ENCODE measurements around the gene ARHGAP26. TPM values are rescaled to one million over a fixed set of nuclear protein-coding genes. Genes with fewer than 3 reads are reported as not detected.

Gene ARHGAP26
- total RNA-seq, 1 donor from 2014 or later = 14.1 TPM

GRCh38 chr5:142810743-142811290 is 40.6 kb downstream of the ARHGAP26 start:
- H3K27ac Mint-ChIP-seq (ENCODE audit: unreplicated experiment) = no peak overlapping the region
- no peaks in the 10 kb centered on the region for H3K27me3 Mint-ChIP-seq (ENCODE audit: unreplicated experiment)
- H3K9me3 Mint-ChIP-seq (ENCODE audit: unreplicated experiment) = no peaks in the 10 kb centered on the region
- H3K4me3 Mint-ChIP-seq (ENCODE audit: unreplicated experiment) = no peak overlapping the region
- no peaks in the 10 kb centered on the region for H3K36me3 Mint-ChIP-seq (ENCODE audit: unreplicated experiment)
- no peak for DNase-seq (ENCODE audit: extremely low spot score, unreplicated experiment)
- no peak for TF ChIP-seq CTCF (IDR thresholded peaks at IDR 0.05)
- H3K4me1 Mint-ChIP-seq (ENCODE audit: unreplicated experiment) = peaks cover 49% of the 10 kb centered on the region

- DNase-seq (ENCODE audit: extremely low spot score, unreplicated experiment) = no peak
- no peaks in the 10 kb centered on the region for H3K36me3 Mint-ChIP-seq (ENCODE audit: unreplicated experiment)
- H3K4me1 Mint-ChIP-seq (ENCODE audit: unreplicated experiment) = peaks cover 55% of the 10 kb centered on the region
These were observed 41.8 kb downstream of the ARHGAP26 start for GRCh38 chr5:142811866-142812557.

GRCh38 chr5:142813220-142813619 is 43.0 kb downstream of the ARHGAP26 start:
- H3K36me3 Mint-ChIP-seq (ENCODE audit: unreplicated experiment) = no peaks in the 10 kb centered on the region
- H3K27ac Mint-ChIP-seq (ENCODE audit: unreplicated experiment) = no peak overlapping the region
- TF ChIP-seq CTCF (IDR thresholded peaks at IDR 0.05) = no peak
- no peaks in the 10 kb centered on the region for H3K9me3 Mint-ChIP-seq (ENCODE audit: unreplicated experiment)
- H3K4me1 Mint-ChIP-seq (ENCODE audit: unreplicated experiment) = peaks cover 55% of the 10 kb centered on the region
- no peak for DNase-seq (ENCODE audit: extremely low spot score, unreplicated experiment)
- no peak overlapping the region for H3K4me3 Mint-ChIP-seq (ENCODE audit: unreplicated experiment)
- no peaks in the 10 kb centered on the region for H3K27me3 Mint-ChIP-seq (ENCODE audit: unreplicated experiment)

More at GRCh38 chr5:142811866-142812557, 41.8 kb downstream of the ARHGAP26 start:
- Mint-ChIP-seq H3K9me3 (ENCODE audit: unreplicated experiment) (no peaks in the 10 kb centered on the region), H3K27ac (ENCODE audit: unreplicated experiment) (no peak overlapping the region), H3K4me3 (ENCODE audit: unreplicated experiment) (no peak overlapping the region), H3K27me3 (ENCODE audit: unreplicated experiment) (no peaks in the 10 kb centered on the region)
- TF ChIP-seq CTCF (IDR thresholded peaks at IDR 0.05) = no peak

GRCh38 chr5:142814122-142814521 is 43.9 kb downstream of the ARHGAP26 start:
- no peak for DNase-seq (ENCODE audit: extremely low spot score, unreplicated experiment)
- peak overlapping the region; percentile 27 for H3K27ac Mint-ChIP-seq (ENCODE audit: unreplicated experiment)
- no peaks in the 10 kb centered on the region for H3K9me3 Mint-ChIP-seq (ENCODE audit: unreplicated experiment)
- TF ChIP-seq CTCF (IDR thresholded peaks at IDR 0.05) = no peak
- no peaks in the 10 kb centered on the region for H3K27me3 Mint-ChIP-seq (ENCODE audit: unreplicated experiment)
- no peaks in the 10 kb centered on the region for H3K36me3 Mint-ChIP-seq (ENCODE audit: unreplicated experiment)
- no peak overlapping the region for H3K4me3 Mint-ChIP-seq (ENCODE audit: unreplicated experiment)
- peaks cover 54% of the 10 kb centered on the region for H3K4me1 Mint-ChIP-seq (ENCODE audit: unreplicated experiment)

GRCh38 chr5:142815469-142815868 is 45.3 kb downstream of the ARHGAP26 start:
- no peaks in the 10 kb centered on the region for H3K36me3 Mint-ChIP-seq (ENCODE audit: unreplicated experiment)
- DNase-seq (ENCODE audit: extremely low spot score, unreplicated experiment) = no peak
- H3K27ac Mint-ChIP-seq (ENCODE audit: unreplicated experiment) = no peak overlapping the region
- TF ChIP-seq CTCF (IDR thresholded peaks at IDR 0.05) = no peak
- H3K9me3 Mint-ChIP-seq (ENCODE audit: unreplicated experiment) = no peaks in the 10 kb centered on the region
- H3K27me3 Mint-ChIP-seq (ENCODE audit: unreplicated experiment) = no peaks in the 10 kb centered on the region
- peaks cover 53% of the 10 kb centered on the region for H3K4me1 Mint-ChIP-seq (ENCODE audit: unreplicated experiment)
- H3K4me3 Mint-ChIP-seq (ENCODE audit: unreplicated experiment) = no peak overlapping the region

All from osteocyte (in vitro differentiated cells).